GM12878 (cell line): ENCODE measurements around the gene ME3. TPM values are rescaled to one million over a fixed set of nuclear protein-coding genes. Genes with fewer than 3 reads are reported as not detected.
A peak's percentile ranks its signal among the peaks of the same experiment; 100 is the strongest.

Experiments
- ATAC-seq: fragments of 200-7000 bp; cut with Tn5 transposase; 3 replicates; pipeline ENCODE4 v1.9.1; 2020; ENCODE audit warnings: mild to moderate bottlenecking, moderate library complexity
- BruUV-seq: library from RNA; stranded (reverse); fragments of 400-500 nt; replicated peaks from 2 replicates; lab custom pipeline; 2021; lab: Mats Ljungman, UMichigan
- CTCF ChIA-PET: fragments of 300-600 bp; sonication (Branson Sonifier 250); formaldehyde crosslinking; extraction: SDS; loops from one replicate; lab custom pipeline; 2021; ENCODE audit warnings: inconsistent platforms; lab: Yijun Ruan, JAX
- POLR2A ChIA-PET: fragments of 350-600 bp; formaldehyde crosslinking; extraction: SDS; loops from one replicate; lab custom pipeline; 2021; ENCODE audit warnings: inconsistent platforms; lab: Charles Lee
- RAD21 ChIA-PET: fragments of 300-600 bp; sonication (Branson Sonifier 250); formaldehyde crosslinking; loops from one replicate; lab custom pipeline; 2023; ENCODE audit warnings: antibody characterized with exemption; ENCODE audit not compliant: unreplicated experiment; lab: Charles Lee
- SMC1A ChIA-PET: fragments of 300-600 bp; sonication (Branson Sonifier 250); formaldehyde crosslinking; loops from one replicate; lab custom pipeline; 2023; ENCODE audit not compliant: unreplicated experiment, uncharacterized antibody; lab: Charles Lee
- DNase-seq: peaks from one replicate; pipeline ENCODE4 v3.0.0-alpha.2; 2011; ENCODE audit warnings: low read depth, low spot score
- FAIRE-seq: peaks from 3 replicates; lab custom pipeline; 2011; peaks lifted over from hg19 to GRCh38; lab: Jason Lieb, UNC
- H2AFZ ChIP-seq: 2 replicates; pipeline ENCODE4 v1.6.0; 2011; ENCODE audit warnings: low read depth, low read length, control low read depth; ENCODE audit not compliant: control insufficient read depth
- H3K27ac ChIP-seq: 2 replicates; pipeline ENCODE4 v1.5.1; 2011; ENCODE audit warnings: control low read depth; ENCODE audit not compliant: control insufficient read depth, insufficient read depth
- H3K27me3 ChIP-seq, 2 experiments: replicated peaks in 1 of 2; 2 replicates each; pipeline versions ENCODE4 v1.6.0 to v1.6.1; 2011; ENCODE audit warnings: low read length in 1 of 2; ENCODE audit not compliant: control insufficient read depth in 2 of 2, insufficient read depth in 2 of 2
- H3K36me3 ChIP-seq, 2 experiments: 2 replicates each; pipeline ENCODE4 v1.5.1; 2011; ENCODE audit warnings: low read length in 1 of 2; ENCODE audit not compliant: control insufficient read depth in 2 of 2, insufficient read depth in 2 of 2
- H3K4me1 ChIP-seq: 2 replicates; pipeline ENCODE4 v1.6.1; 2011; ENCODE audit warnings: mild to moderate bottlenecking, low read length, moderate library complexity, mixed read lengths; ENCODE audit not compliant: control insufficient read depth, insufficient read depth
- H3K4me2 ChIP-seq: 2 replicates; pipeline ENCODE4 v1.6.0; 2011; ENCODE audit warnings: control low read depth; ENCODE audit not compliant: control insufficient read depth, insufficient read depth
- H3K4me3 ChIP-seq: fragments of 200-600 bp; sonication (generic); 2 replicates; pipeline ENCODE4 v1.5.1; 2016
- H3K79me2 ChIP-seq: 2 replicates; pipeline ENCODE4 v1.6.0; 2011; ENCODE audit warnings: low read length; ENCODE audit not compliant: control insufficient read depth, insufficient read depth
- H3K9ac ChIP-seq: 2 replicates; pipeline ENCODE4 v1.8.0; 2011; ENCODE audit warnings: low read length, control low read depth, mixed read lengths; ENCODE audit not compliant: control insufficient read depth, insufficient read depth
- H3K9me3 ChIP-seq: replicated peaks from 3 replicates; pipeline ENCODE4 v1.5.1; 2011; ENCODE audit warnings: mild to moderate bottlenecking, low read length; ENCODE audit not compliant: control insufficient read depth, insufficient read depth
- H4K20me1 ChIP-seq: 2 replicates; pipeline ENCODE4 v1.6.0; 2011; ENCODE audit not compliant: control insufficient read depth, insufficient read depth
- CBFB ChIP-seq: IDR thresholded peaks from 2 replicates; pipeline ENCODE4 v1.6.1; 2016; ENCODE audit warnings: antibody characterized with exemption, low read depth
- JUND ChIP-seq: IDR thresholded peaks from 2 replicates; pipeline ENCODE4 v1.6.1; 2012; ENCODE audit warnings: low read depth, mild to moderate bottlenecking, low read length, improper control_type of control experiment, moderate library complexity
- PML ChIP-seq: IDR thresholded peaks from 2 replicates; pipeline ENCODE4 v1.6.1; 2012; ENCODE audit warnings: low read length, inconsistent platforms
- YBX1 ChIP-seq: fragments of 450-650 bp; IDR thresholded peaks from 2 replicates; pipeline ENCODE4 v1.6.1; 2016; ENCODE audit warnings: antibody characterized with exemption
- WGBS: methylation state at CpG from one replicate; pipeline ENCODE4 v1.1.6; 2016; ENCODE audit warnings: low lambda C conversion rate; ENCODE audit not compliant: insufficient replicate concordance, insufficient coverage; ENCODE audit errors: missing lambda C conversion rate; 5-methylcytosine and 5-hydroxymethylcytosine counted together
- in situ Hi-C: fragments of 300-500 bp; cut with MboI; formaldehyde crosslinking; loops from 9 replicates; pipeline ENCODE4 v1.14.3; 2018; ENCODE audit warnings: mixed read lengths
- intact Hi-C: fragments of 100-400 bp; cut with micrococcal nuclease; formaldehyde crosslinking; loops from one replicate; pipeline ENCODE4 v1.14.2; 2022; ENCODE audit not compliant: unreplicated experiment
- polyA plus RNA-seq, 11 experiments: library from polyadenylated mRNA; depleted of rRNA in 4 of 11; unstranded in 6 of 11; stranded (reverse) in 5 of 11; fragments of >200 nt; fragmentation: Nextera tagmentation in 4 of 11; fragmentation: Illumina TruSeq in 1 of 11; extraction: Ambion mirVana in 4 of 11; extraction: Trizol in 1 of 11; gene quantifications; 1 replicate in 1 of 11; 2 replicates in 10 of 11; pipeline versions ENCODE4 v1.2.1 to v1.2.3, GENCODE V29; 2011 to 2016; ENCODE audit warnings: inconsistent platforms in 2 of 11, missing spikeins in 2 of 11, low read depth in 1 of 11
- total RNA-seq, 4 experiments: library from RNA; depleted of rRNA in 3 of 4; stranded (reverse); fragments of >200 nt in 3 of 4; fragmentation: Illumina TruSeq in 1 of 4; extraction: Trizol in 1 of 4; gene quantifications; 2 replicates each; pipeline versions ENCODE4 v1.2.1 to v1.2.3, GENCODE V29; 2013 to 2021
- TF ChIP-seq, protein P1 (sequence below), 3 experiments: IDR thresholded peaks in 2 of 3; conservative IDR thresholded peaks in 1 of 3; 2 replicates each; pipeline ENCODE4 v1.5.1; 2011; ENCODE audit warnings: low read depth in 3 of 3, low read length in 3 of 3, mild to moderate bottlenecking in 3 of 3, control low read depth in 2 of 3, moderate library complexity in 2 of 3, inconsistent platforms in 1 of 3, mixed read lengths in 1 of 3; ENCODE audit not compliant: control insufficient read depth in 2 of 3, insufficient read depth in 1 of 3; ENCODE audit errors: extremely low read depth in 1 of 3

Gene ME3
- total and polyA plus RNA-seq, 10 of the 15 experiments (the other 5 are each of a cell fraction or from before 2014, with no cell fraction given): 0.06 to 0.40 (median 0.19) TPM; not detected in 2

DNA sequence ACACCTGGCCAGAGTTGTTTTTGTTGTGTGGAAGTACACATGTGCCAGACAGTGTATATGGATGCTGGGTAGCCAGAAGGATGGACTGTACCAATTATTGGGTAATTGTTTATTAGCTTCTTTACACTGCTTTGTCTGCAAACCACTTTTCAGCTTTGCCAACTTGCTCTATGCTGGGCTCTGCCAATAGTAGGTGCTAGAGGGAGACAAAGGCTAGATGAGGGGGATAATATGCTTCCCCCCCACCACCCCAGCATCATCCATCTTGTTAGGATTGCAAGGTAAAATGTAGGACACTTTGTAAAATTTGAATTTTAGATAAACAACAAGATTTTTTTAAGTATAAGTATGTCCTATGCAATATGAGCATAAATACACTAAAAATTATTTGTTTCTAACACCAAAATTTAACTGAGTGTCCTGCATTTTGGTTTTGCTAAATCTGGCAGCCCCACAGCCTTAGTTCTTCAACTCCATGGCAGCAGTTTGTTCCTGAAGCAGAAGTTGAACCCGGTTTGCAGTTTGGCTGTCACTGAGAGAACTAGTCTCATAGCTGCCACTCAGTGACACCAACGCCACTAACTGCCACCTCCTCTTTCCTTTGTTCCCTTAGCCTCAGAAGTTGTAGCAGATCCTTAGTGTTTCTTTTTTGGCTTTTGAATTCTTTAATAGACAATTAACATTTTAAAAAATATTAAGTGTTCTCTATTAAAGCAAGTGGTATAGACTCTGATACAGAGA is 219.0 kb downstream of the ME3 start:
- FAIRE-seq (no peak), DNase-seq (no peak), ATAC-seq (no peak)
- ChIA-PET POLR2A (no interaction called here), RAD21 (interaction anchor here (0.7 to 5.3 kb wide), 5 partner anchors 8 to 599 kb away, joined by 3 to 87 read pairs (median 3); partner anchors contain the start of gene CCDC83), SMC1A (interaction anchor here (0.8 to 6.4 kb wide), 6 partner anchors 31 to 367 kb away, joined by 3 to 96 read pairs (median 3); no protein-coding TSS in a partner anchor), CTCF (interaction anchor here (0.6 to 7.0 kb wide), 7 partner anchors 11 to 598 kb away, joined by 3 to 156 read pairs (median 9); partner anchors contain the start of gene CCDC83)
- BruUV-seq: no TSS peak
- Histone ChIP-seq H3K4me1 (no peaks in the 10 kb centered on the region), H3K4me3 (no peak overlapping the region), H4K20me1 (no peaks in the 10 kb centered on the region), H3K27ac (no peak overlapping the region), H3K27me3 (no peaks in the 10 kb centered on the region), H3K9me3 (no peaks in the 10 kb centered on the region), H3K79me2 (no peaks in the 10 kb centered on the region), H3K36me3 (no peaks in the 10 kb centered on the region), H2AFZ (no peak overlapping the region), H3K9ac (no peak overlapping the region), H3K4me2 (no peak overlapping the region)
- 39% methylated on average over 2 of the region's 2 CpGs for WGBS
- intact Hi-C loops (loop anchor here (10.0 kb wide), 1 partner anchor 599 kb away; the partner anchor contains the start of gene CCDC83), in situ Hi-C loops (no loop called here)
- TF ChIP-seq, protein P1, sequence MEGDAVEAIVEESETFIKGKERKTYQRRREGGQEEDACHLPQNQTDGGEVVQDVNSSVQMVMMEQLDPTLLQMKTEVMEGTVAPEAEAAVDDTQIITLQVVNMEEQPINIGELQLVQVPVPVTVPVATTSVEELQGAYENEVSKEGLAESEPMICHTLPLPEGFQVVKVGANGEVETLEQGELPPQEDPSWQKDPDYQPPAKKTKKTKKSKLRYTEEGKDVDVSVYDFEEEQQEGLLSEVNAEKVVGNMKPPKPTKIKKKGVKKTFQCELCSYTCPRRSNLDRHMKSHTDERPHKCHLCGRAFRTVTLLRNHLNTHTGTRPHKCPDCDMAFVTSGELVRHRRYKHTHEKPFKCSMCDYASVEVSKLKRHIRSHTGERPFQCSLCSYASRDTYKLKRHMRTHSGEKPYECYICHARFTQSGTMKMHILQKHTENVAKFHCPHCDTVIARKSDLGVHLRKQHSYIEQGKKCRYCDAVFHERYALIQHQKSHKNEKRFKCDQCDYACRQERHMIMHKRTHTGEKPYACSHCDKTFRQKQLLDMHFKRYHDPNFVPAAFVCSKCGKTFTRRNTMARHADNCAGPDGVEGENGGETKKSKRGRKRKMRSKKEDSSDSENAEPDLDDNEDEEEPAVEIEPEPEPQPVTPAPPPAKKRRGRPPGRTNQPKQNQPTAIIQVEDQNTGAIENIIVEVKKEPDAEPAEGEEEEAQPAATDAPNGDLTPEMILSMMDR (IDR thresholded peaks at IDR 0.05 in 2 of 3, conservative IDR thresholded peaks at IDR 0.05 in 1 of 3; ENCODE audit: control insufficient read depth in 2 of 3, extremely low read depth in 1 of 3, insufficient read depth in 1 of 3, low read depth in 3 of 3, low read length in 3 of 3): peak in 1 of 3 experiments; percentile 22; a peak in 2 of 6 replicates
- TF ChIP-seq JUND (no peak), YBX1 (no peak), CBFB (no peak), PML (no peak)
